Activated CD8-positive, alpha-beta T cell treated with anti-CD3 and anti-CD28 coated beads for 36 hours (primary cell): Measurements from ENCODE around the gene SLC24A3. TPM values are rescaled to one million over a fixed set of nuclear protein-coding genes. Genes with fewer than 3 reads are reported as not detected.

Experiments
- ATAC-seq: fragments of 200-7000 bp; cut with Tn5 transposase; one replicate; pipeline ENCODE4 v1.10.0; 2021; ENCODE audit warnings: mild to moderate bottlenecking, moderate library complexity
- CTCF ChIA-PET: fragments of 350-600 bp; sonication (Branson Sonifier 250); formaldehyde crosslinking; loops from one replicate; lab custom pipeline; 2021; ENCODE audit warnings: antibody characterized with exemption; lab: Charles Lee
- POLR2A ChIA-PET: fragments of 350-600 bp; sonication (Branson Sonifier 250); formaldehyde crosslinking; loops from one replicate; lab custom pipeline; 2021; ENCODE audit warnings: antibody characterized with exemption; lab: Charles Lee
- DNase-seq: peaks from one replicate; pipeline ENCODE4 v3.0.0-alpha.2; 2020
- H3K27ac Mint-ChIP-seq: one replicate; pipeline ENCODE4 v1.8.0; 2021; ENCODE audit warnings: mild to moderate bottlenecking, mixed read lengths
- H3K27me3 Mint-ChIP-seq: one replicate; pipeline ENCODE4 v1.8.0; 2021; ENCODE audit warnings: mixed read lengths
- H3K36me3 Mint-ChIP-seq: one replicate; pipeline ENCODE4 v1.8.0; 2021; ENCODE audit warnings: low read depth, mixed read lengths
- H3K4me1 Mint-ChIP-seq: one replicate; pipeline ENCODE4 v1.8.0; 2021; ENCODE audit warnings: low read depth, mixed read lengths
- H3K4me3 Mint-ChIP-seq: one replicate; pipeline ENCODE4 v1.8.0; 2021; ENCODE audit warnings: mild to moderate bottlenecking, moderate library complexity, mixed read lengths
- H3K9me3 Mint-ChIP-seq: one replicate; pipeline ENCODE4 v1.8.0; 2021; ENCODE audit warnings: mixed read lengths
- CTCF ChIP-seq: fragments of 200-600 bp; IDR thresholded peaks from one replicate; pipeline ENCODE4 v1.8.0; 2022; ENCODE audit warnings: antibody characterized with exemption, mild to moderate bottlenecking
- intact Hi-C: fragments of 100-400 bp; cut with micrococcal nuclease; formaldehyde crosslinking; loops from one replicate; pipeline ENCODE4 v1.10.0; 2022
- total RNA-seq, 2 experiments: library from RNA; stranded (reverse); gene quantifications; one replicate each; pipeline ENCODE4 v1.2.3, GENCODE V29; 2021

SLC24A3 gene
- total RNA-seq, 2 experiments from 2014 or later: not detected

DNA sequence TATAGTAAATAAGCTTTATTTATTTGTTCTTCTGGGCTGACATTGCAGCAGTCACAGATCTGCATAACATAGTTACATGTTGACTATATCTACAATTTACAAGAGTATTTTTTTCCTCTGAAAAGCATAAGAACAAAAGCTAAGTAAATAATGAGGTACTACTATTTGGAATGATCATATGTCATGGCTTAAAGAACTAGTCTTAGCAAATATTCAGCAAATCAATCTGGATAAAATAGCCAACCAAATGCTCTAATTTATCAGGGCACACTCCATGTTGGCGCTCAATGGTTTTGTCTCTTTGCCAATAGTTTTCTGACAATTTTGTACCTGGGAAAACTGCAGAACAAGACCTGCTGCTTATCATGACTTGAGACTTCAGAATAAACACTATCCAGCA is 312.2 kb downstream of the SLC24A3 start:
- Mint-ChIP-seq H3K27ac (no peak overlapping the region), H3K36me3 (no peaks in the 10 kb centered on the region), H3K4me1 (peaks cover 5% of the 10 kb centered on the region), H3K4me3 (no peak overlapping the region), H3K27me3 (no peaks in the 10 kb centered on the region), H3K9me3 (no peaks in the 10 kb centered on the region)
- TF ChIP-seq CTCF: no peak
- ATAC-seq (no peak), DNase-seq (no peak)
- CTCF ChIA-PET: no interaction called here
- intact Hi-C loops: no loop called here
- POLR2A ChIA-PET: interaction anchor here (0.6 kb wide), 1 partner anchor 59 kb away, joined by 3 read pairs; no protein-coding TSS in a partner anchor

DNA sequence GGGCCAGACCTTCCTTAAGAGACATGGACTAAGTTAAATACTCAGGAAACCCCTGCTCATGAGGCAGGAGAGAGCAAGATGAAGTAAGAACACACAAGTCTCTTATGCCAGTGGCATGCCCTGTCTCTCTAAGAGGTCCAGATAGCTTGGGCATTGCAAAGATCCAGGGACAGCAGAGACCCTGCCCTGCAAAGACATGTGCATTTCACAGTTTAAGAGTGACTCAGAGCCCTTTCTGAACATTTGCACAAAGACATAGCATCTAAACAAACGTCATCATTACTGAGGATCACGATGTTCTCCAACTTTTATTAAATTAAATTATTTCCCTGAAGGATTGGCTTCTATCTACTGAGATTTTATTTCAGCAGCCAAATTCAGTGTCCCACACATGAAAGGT is 315.1 kb downstream of the SLC24A3 start:
- H3K4me1 Mint-ChIP-seq: peaks cover under 1% of the 10 kb centered on the region
- H3K27me3 Mint-ChIP-seq: no peaks in the 10 kb centered on the region
- DNase-seq (no peak), ATAC-seq (no peak)
- no peaks in the 10 kb centered on the region for H3K36me3 Mint-ChIP-seq
- intact Hi-C loops: no loop called here
- CTCF ChIA-PET: no interaction called here
- no peak overlapping the region for H3K27ac Mint-ChIP-seq
- no peak for TF ChIP-seq CTCF
- H3K4me3 Mint-ChIP-seq: no peak overlapping the region
- POLR2A ChIA-PET: no interaction called here
- H3K9me3 Mint-ChIP-seq: no peaks in the 10 kb centered on the region

DNA sequence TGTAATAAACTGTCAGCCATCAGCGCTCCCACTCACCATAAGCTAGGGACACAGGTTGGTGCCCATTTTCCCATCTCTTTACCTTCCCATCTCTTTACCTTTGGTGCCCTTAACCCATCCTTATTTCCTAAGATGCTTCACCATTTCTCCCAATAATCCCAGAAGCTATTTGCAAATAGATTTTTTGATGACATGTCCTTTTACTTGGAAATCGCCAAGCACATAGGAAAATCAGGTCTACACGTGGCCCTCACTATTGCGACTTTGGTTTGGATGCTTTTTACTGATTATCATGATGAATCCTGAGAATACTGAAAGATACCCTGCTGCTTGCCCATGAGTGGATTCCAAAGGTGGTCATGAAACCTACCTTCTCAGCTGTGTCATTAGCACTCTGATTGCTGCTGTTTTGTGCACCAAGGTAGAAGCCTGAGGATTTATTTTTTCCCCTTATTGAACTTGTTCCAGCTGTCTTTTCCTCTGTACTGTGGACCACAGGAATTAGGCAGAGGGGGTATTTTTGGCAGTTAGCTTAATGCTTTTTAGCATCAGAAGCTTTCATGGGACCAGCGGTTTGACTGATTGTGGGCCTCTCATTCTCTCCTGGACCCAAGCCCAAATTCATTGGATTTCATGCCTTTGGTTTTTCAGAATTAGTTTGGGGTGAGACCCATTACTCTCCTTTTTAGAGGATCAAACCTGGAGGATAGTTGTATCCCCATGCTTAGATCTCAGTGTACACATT is 316.0 kb downstream of the SLC24A3 start:
- ATAC-seq: no peak
- H3K27ac Mint-ChIP-seq: no peak overlapping the region
- no peak for DNase-seq
- no peaks in the 10 kb centered on the region for H3K9me3 Mint-ChIP-seq
- H3K4me3 Mint-ChIP-seq: no peak overlapping the region
- no peaks in the 10 kb centered on the region for H3K4me1 Mint-ChIP-seq
- no peaks in the 10 kb centered on the region for H3K36me3 Mint-ChIP-seq
- intact Hi-C loops: no loop called here
- CTCF ChIA-PET: no interaction called here
- no peaks in the 10 kb centered on the region for H3K27me3 Mint-ChIP-seq
- POLR2A ChIA-PET: no interaction called here
- no peak for TF ChIP-seq CTCF

DNA sequence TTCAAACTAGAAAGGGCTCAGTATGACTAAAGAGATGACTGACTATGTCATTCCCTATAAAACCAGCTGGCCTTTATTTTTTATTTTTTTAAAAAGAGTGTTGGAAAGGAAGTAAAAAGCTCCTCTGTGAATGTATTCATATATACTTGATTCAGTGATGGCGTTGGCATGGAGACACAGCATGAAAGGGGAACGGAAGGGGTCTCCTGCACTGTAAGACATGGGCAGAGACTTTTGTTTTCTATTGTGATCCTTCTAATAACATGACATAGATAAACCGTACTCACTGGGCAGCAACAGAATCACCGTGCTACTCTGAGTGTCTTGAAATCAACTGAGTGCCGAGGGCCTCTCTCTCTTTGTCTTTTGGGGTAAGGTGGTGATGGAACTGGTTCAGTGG is 317.6 kb downstream of the SLC24A3 start:
- H3K27ac Mint-ChIP-seq: no peak overlapping the region
- no peaks in the 10 kb centered on the region for H3K27me3 Mint-ChIP-seq
- H3K4me1 Mint-ChIP-seq: no peaks in the 10 kb centered on the region
- DNase-seq (no peak), ATAC-seq (no peak)
- no peak overlapping the region for H3K4me3 Mint-ChIP-seq
- H3K36me3 Mint-ChIP-seq: no peaks in the 10 kb centered on the region
- intact Hi-C loops: no loop called here
- no peak for TF ChIP-seq CTCF
- peaks cover under 1% of the 10 kb centered on the region for H3K9me3 Mint-ChIP-seq
- ChIA-PET CTCF (no interaction called here), POLR2A (no interaction called here)

DNA sequence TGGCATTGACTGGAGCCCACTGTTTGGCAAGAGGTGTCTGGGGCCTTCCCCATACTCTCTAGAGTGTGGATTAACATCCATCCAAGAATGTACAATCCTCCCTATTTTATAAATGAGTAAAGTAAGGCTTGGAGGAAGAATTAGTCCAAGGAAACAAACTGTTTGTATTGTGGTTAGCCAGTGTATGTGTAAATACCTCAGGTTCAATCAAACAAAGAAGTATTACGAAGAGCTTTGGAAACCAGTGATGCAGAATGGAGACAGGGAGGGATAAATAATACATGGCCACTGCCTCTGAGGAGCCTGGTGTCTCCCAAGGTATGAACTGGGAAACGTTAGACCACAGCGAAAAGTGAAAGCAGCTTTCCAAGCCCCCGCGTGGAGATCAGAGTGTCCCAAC is 319.0 kb downstream of the SLC24A3 start:
- Mint-ChIP-seq H3K9me3 (peaks cover 6% of the 10 kb centered on the region), H3K36me3 (no peaks in the 10 kb centered on the region), H3K27me3 (no peaks in the 10 kb centered on the region), H3K27ac (no peak overlapping the region), H3K4me3 (no peak overlapping the region), H3K4me1 (no peaks in the 10 kb centered on the region)
- ATAC-seq (no peak), DNase-seq (no peak)
- no peak for TF ChIP-seq CTCF
- POLR2A ChIA-PET: no interaction called here
- intact Hi-C loops: no loop called here
- CTCF ChIA-PET: no interaction called here
